Esophagus muscularis mucosa (tissue), 4 donors: ENCODE data around the gene ASPRV1. TPM values are rescaled to one million over a fixed set of nuclear protein-coding genes. Genes with fewer than 3 reads are reported as not detected.

Experiments used
- DNase-seq: peaks from one replicate; pipeline ENCODE4 v3.0.0-alpha.2; 2017; ENCODE audit errors: extremely low spot score
- H3K27ac ChIP-seq, 4 donors: fragments of 200-600 bp; sonication (generic); replicated peaks in 1 of 4; 1 replicate in 3 of 4; 2 replicates in 1 of 4; pipeline ENCODE4 v1.5.1; 2016 to 2019; ENCODE audit warnings: mild to moderate bottlenecking in 1 of 4
- H3K27me3 ChIP-seq, 4 donors: fragments of 200-600 bp; sonication (generic); one replicate each; pipeline versions ENCODE4 v1.5.1 to v1.6.0; 2016 to 2019
- H3K36me3 ChIP-seq, 4 donors: fragments of 200-600 bp; sonication (generic); one replicate each; pipeline ENCODE4 v1.5.1; 2016 to 2019
- H3K4me1 ChIP-seq, 4 donors: fragments of 200-600 bp; sonication (generic); one replicate each; pipeline ENCODE4 v1.5.1; 2016 to 2019
- H3K4me3 ChIP-seq, 4 donors: fragments of 200-600 bp; sonication (generic); 1 replicate in 2 of 4; 2 replicates in 2 of 4; pipeline ENCODE4 v1.5.1; 2016 to 2019; ENCODE audit warnings: mild to moderate bottlenecking in 4 of 4, moderate library complexity in 1 of 4
- H3K9me3 ChIP-seq, 4 donors: fragments of 200-600 bp; sonication (generic); 1 replicate in 3 of 4; 2 replicates in 1 of 4; pipeline ENCODE4 v1.5.1; 2016 to 2019
- CTCF ChIP-seq, 3 experiments: fragments of 200-600 bp in 2 of 3; fragments of 450-650 bp in 1 of 3; sonication (generic) in 2 of 3; IDR thresholded peaks; one replicate each; pipeline ENCODE4 v1.5.1; 2017 to 2019; ENCODE audit warnings: antibody characterized with exemption in 3 of 3, mild to moderate bottlenecking in 2 of 3, moderate library complexity in 1 of 3
- EP300 ChIP-seq: sonication (generic); formaldehyde crosslinking; IDR thresholded peaks from one replicate; pipeline ENCODE4 v1.6.1; 2017; ENCODE audit warnings: antibody characterized with exemption
- POLR2A ChIP-seq: fragments of 450-650 bp; IDR thresholded peaks from one replicate; pipeline ENCODE4 v1.6.1; 2017; ENCODE audit warnings: antibody characterized with exemption, moderate library complexity, mild to moderate bottlenecking, low read depth
- POLR2AphosphoS5 ChIP-seq, 2 donors: sonication (generic); formaldehyde crosslinking; IDR thresholded peaks; one replicate each; pipeline ENCODE4 v1.6.1; 2017; ENCODE audit warnings: antibody characterized with exemption in 2 of 2
- WGBS: methylation state at CpG from one replicate; pipeline ENCODE4 v1.1.5; 2018; 5-methylcytosine and 5-hydroxymethylcytosine counted together
- intact Hi-C: fragments of 100-400 bp; cut with DNase I; formaldehyde crosslinking; loops from one replicate; pipeline ENCODE4 v1.15.1; 2023
- total RNA-seq, 4 donors: library from RNA; depleted of rRNA; stranded (reverse); fragments of >200 nt; gene quantifications; one replicate each; pipeline versions ENCODE4 v1.1.0 to v1.2.1, GENCODE V29; 2016

ASPRV1 gene
- total RNA-seq, 4 donors from 2014 or later, result 1.2 to 1.7 (median 1.6) TPM

GRCh38 chr2:69998761-69999160 lies 37.3 kb upstream of the ASPRV1 start:
- intact Hi-C loops, result no loop called here
- Histone ChIP-seq H3K27ac (no peak overlapping the region), H3K4me1 (no peaks in the 10 kb centered on the region), H3K27me3 (no peaks in the 10 kb centered on the region), H3K4me3 (no peak overlapping the region), H3K9me3 (no peaks in the 10 kb centered on the region), H3K36me3 (peaks cover 3 to 34% (median 19%) of the 10 kb centered on the region in 4 donors)
- 95% methylated on average over 6 of the region's 6 CpGs for WGBS
- TF ChIP-seq POLR2AphosphoS5 (IDR thresholded peaks at IDR 0.05) (no peak), EP300 (no peak), POLR2A (no peak), CTCF (IDR thresholded peaks at IDR 0.05) (no peak)
- no peak for DNase-seq

GRCh38 chr2:69997015-69997830 lies 35.8 kb upstream of the ASPRV1 start:
- TF ChIP-seq POLR2AphosphoS5 (IDR thresholded peaks at IDR 0.05) (no peak), CTCF (IDR thresholded peaks at IDR 0.05) (no peak), POLR2A (no peak), EP300 (no peak)
- H3K9me3 ChIP-seq, result no peaks in the 10 kb centered on the region
- no peaks in the 10 kb centered on the region for H3K4me1 ChIP-seq
- 87% methylated on average over 11 of the region's 11 CpGs for WGBS
- H3K27me3 ChIP-seq, result no peaks in the 10 kb centered on the region
- peaks cover 7 to 46% (median 21%) of the 10 kb centered on the region in 4 donors for H3K36me3 ChIP-seq
- H3K27ac ChIP-seq, result no peak overlapping the region
- no peak overlapping the region for H3K4me3 ChIP-seq
- no peak for DNase-seq
- intact Hi-C loops, result no loop called here

GRCh38 chr2:69995511-69995910 lies 34.1 kb upstream of the ASPRV1 start:
- Histone ChIP-seq H3K27ac (no peak overlapping the region), H3K4me1 (no peaks in the 10 kb centered on the region), H3K27me3 (no peaks in the 10 kb centered on the region), H3K36me3 (peaks cover 7 to 42% (median 21%) of the 10 kb centered on the region in 4 donors), H3K9me3 (no peaks in the 10 kb centered on the region), H3K4me3 (no peak overlapping the region)
- DNase-seq, result no peak
- 98% methylated on average over 3 of the region's 3 CpGs for WGBS
- intact Hi-C loops, result no loop called here
- TF ChIP-seq CTCF (IDR thresholded peaks at IDR 0.05), result no peak
- no peak for TF ChIP-seq POLR2AphosphoS5 (IDR thresholded peaks at IDR 0.05)
- TF ChIP-seq POLR2A, result no peak
- TF ChIP-seq EP300, result no peak

- Histone ChIP-seq H3K4me1 (no peaks in the 10 kb centered on the region), H3K36me3 (peaks cover 7 to 42% (median 21%) of the 10 kb centered on the region in 4 donors), H3K27ac (no peak overlapping the region), H3K9me3 (no peaks in the 10 kb centered on the region), H3K27me3 (no peaks in the 10 kb centered on the region), H3K4me3 (no peak overlapping the region)
- TF ChIP-seq EP300 (no peak), CTCF (IDR thresholded peaks at IDR 0.05) (no peak), POLR2A (no peak), POLR2AphosphoS5 (IDR thresholded peaks at IDR 0.05) (no peak)
- no peak for DNase-seq
- intact Hi-C loops, result no loop called here
- WGBS, result 97% methylated on average over 4 of the region's 6 CpGs
Measured at GRCh38 chr2:69994166-69994565, 32.7 kb upstream of the ASPRV1 start.

GRCh38 chr2:69993708-69994107 lies 32.3 kb upstream of the ASPRV1 start:
- 92% methylated on average over 5 of the region's 5 CpGs for WGBS
- DNase-seq, result no peak
- intact Hi-C loops, result no loop called here
- Histone ChIP-seq H3K27me3 (no peaks in the 10 kb centered on the region), H3K27ac (no peak overlapping the region), H3K4me3 (no peak overlapping the region), H3K4me1 (no peaks in the 10 kb centered on the region), H3K9me3 (no peaks in the 10 kb centered on the region), H3K36me3 (peaks cover 7 to 42% (median 21%) of the 10 kb centered on the region in 4 donors)
- TF ChIP-seq POLR2A (no peak), POLR2AphosphoS5 (IDR thresholded peaks at IDR 0.05) (no peak), EP300 (no peak), CTCF (IDR thresholded peaks at IDR 0.05) (no peak)
